HL-60 (cell line): ENCODE measurements around the gene KATNB1.
A peak's percentile ranks its signal among the peaks of the same experiment; 100 is the strongest.

ENCODE experiments used
- DNase-seq, 2 experiments: peaks; one replicate each; pipeline ENCODE4 v3.0.0-alpha.2; 2010 to 2020; ENCODE audit warnings: low read depth in 1 of 2, low spot score in 1 of 2
- H3K27ac ChIP-seq: fragments of 250-450 bp; sonication (Bioruptor Pico); replicated peaks from 2 replicates; pipeline ENCODE4 v1.5.1; 2020; ENCODE audit warnings: mild to moderate bottlenecking, moderate library complexity
- H3K27me3 ChIP-seq: fragments of 250-450 bp; sonication (Bioruptor Pico); 2 replicates; pipeline ENCODE4 v1.5.1; 2021; ENCODE audit warnings: mild to moderate bottlenecking, moderate library complexity; ENCODE audit not compliant: insufficient read depth, poor library complexity, severe bottlenecking
- H3K4me3 ChIP-seq: replicated peaks from 2 replicates; pipeline ENCODE4 v1.5.1; 2011; ENCODE audit warnings: mild to moderate bottlenecking, control low read depth, low read length; ENCODE audit not compliant: insufficient read depth
- CTCF ChIP-seq: IDR thresholded peaks from one replicate; pipeline ENCODE4 v1.5.1; 2011; ENCODE audit warnings: low read length, control low read depth, inconsistent platforms; ENCODE audit not compliant: insufficient read depth
- GABPA ChIP-seq: IDR thresholded peaks from 2 replicates; pipeline ENCODE4 v1.6.1; 2012; ENCODE audit warnings: low read depth
- POLR2AphosphoS5 ChIP-seq: IDR thresholded peaks from 2 replicates; pipeline ENCODE4 v1.6.1; 2012; ENCODE audit warnings: low read depth
- REST ChIP-seq: IDR thresholded peaks from 2 replicates; pipeline ENCODE4 v1.6.1; 2012; ENCODE audit warnings: low read depth; ENCODE audit not compliant: insufficient replicate concordance
- SPI1 ChIP-seq: IDR thresholded peaks from 2 replicates; pipeline ENCODE4 v1.6.1; 2012; ENCODE audit warnings: low read depth, mild to moderate bottlenecking, borderline replicate concordance

The KATNB1 gene

GRCh38 chr16:57773019-57773418 lies 37.4 kb downstream of the KATNB1 start:
- no peaks in the 10 kb centered on the region for H3K27me3 ChIP-seq
- H3K4me3 ChIP-seq = no peak overlapping the region
- DNase-seq = no peak
- no peak overlapping the region for H3K27ac ChIP-seq
- TF ChIP-seq SPI1 (no peak), REST (no peak), CTCF (no peak), POLR2AphosphoS5 (no peak)

GRCh38 chr16:57773655-57774295 lies 38.2 kb downstream of the KATNB1 start:
- H3K27ac ChIP-seq = no peak overlapping the region
- TF ChIP-seq GABPA (no peak), POLR2AphosphoS5 (no peak), REST (no peak), SPI1 (no peak), CTCF (no peak)
- no peaks in the 10 kb centered on the region for H3K27me3 ChIP-seq
- no peak overlapping the region for H3K4me3 ChIP-seq
- DNase-seq = no peak

- Histone ChIP-seq H3K27me3 (no peaks in the 10 kb centered on the region), H3K27ac (no peak overlapping the region), H3K4me3 (no peak overlapping the region)
- peak in 1 of 2 experiments; percentile 45 for DNase-seq
- TF ChIP-seq SPI1 = peak; percentile 71; the same call in 1 of the 2 replicates
- TF ChIP-seq REST = no peak
Observed at GRCh38 chr16:57774705-57775285, 39.2 kb downstream of the KATNB1 start.
